Measurements from ENCODE around the gene BFSP1.

The BFSP1 gene

DNA sequence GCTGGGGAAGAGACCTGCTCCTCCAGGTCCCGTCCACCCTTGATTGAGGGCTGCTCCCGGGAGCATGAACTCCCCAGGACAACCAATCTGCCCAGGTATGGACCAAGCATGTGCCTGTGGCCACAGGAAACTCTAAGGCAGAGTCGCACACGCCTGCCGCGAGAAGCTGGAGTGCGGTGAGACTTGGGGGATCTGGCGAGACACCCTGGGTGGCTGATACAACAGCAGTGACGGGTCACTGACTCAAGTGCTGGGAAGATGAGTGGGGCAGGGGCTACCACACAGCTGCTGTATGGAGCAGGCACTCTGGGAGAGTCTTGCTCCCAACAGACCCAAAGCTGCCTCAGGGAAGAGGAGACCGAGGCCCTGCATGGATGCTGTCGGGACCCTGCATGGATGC, 40.1 kb downstream of the BFSP1 start:
- no peak overlapping the region for H3K4me3 ChIP-seq (ENCODE audit: control insufficient read depth, low read depth, low read length)
- TF ChIP-seq, protein P1, sequence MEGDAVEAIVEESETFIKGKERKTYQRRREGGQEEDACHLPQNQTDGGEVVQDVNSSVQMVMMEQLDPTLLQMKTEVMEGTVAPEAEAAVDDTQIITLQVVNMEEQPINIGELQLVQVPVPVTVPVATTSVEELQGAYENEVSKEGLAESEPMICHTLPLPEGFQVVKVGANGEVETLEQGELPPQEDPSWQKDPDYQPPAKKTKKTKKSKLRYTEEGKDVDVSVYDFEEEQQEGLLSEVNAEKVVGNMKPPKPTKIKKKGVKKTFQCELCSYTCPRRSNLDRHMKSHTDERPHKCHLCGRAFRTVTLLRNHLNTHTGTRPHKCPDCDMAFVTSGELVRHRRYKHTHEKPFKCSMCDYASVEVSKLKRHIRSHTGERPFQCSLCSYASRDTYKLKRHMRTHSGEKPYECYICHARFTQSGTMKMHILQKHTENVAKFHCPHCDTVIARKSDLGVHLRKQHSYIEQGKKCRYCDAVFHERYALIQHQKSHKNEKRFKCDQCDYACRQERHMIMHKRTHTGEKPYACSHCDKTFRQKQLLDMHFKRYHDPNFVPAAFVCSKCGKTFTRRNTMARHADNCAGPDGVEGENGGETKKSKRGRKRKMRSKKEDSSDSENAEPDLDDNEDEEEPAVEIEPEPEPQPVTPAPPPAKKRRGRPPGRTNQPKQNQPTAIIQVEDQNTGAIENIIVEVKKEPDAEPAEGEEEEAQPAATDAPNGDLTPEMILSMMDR (IDR thresholded peaks at IDR 0.05; ENCODE audit: control insufficient read depth, insufficient read depth, low read depth, low read length, missing control alignments): no peak
- no peak for DNase-seq (ENCODE audit: low read depth)

DNA sequence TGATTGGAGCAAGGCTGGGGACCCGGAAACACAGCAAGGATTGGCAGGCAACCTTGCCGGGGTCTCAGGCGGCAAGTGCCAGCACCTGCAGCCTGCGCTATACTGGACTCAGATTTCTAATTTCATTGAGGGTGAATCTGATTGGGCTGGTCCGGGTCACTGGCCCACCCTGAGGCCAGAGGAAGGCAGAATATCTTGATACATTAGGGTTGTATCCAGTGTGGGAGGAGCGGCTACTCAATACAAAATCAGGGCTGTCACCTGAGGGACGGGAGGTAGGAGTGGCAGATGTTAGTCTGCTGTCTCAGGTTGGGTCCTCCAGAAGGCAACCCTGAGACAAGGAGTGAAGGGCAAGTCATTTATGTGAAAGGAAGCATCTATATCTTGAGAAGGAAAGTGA, 40.7 kb downstream of the BFSP1 start:
- TF ChIP-seq, protein P1 (IDR thresholded peaks at IDR 0.05; ENCODE audit: control insufficient read depth, insufficient read depth, low read depth, low read length, missing control alignments): no peak
- no peak for DNase-seq (ENCODE audit: low read depth)
- H3K4me3 ChIP-seq (ENCODE audit: control insufficient read depth, low read depth, low read length): no peak overlapping the region

DNA sequence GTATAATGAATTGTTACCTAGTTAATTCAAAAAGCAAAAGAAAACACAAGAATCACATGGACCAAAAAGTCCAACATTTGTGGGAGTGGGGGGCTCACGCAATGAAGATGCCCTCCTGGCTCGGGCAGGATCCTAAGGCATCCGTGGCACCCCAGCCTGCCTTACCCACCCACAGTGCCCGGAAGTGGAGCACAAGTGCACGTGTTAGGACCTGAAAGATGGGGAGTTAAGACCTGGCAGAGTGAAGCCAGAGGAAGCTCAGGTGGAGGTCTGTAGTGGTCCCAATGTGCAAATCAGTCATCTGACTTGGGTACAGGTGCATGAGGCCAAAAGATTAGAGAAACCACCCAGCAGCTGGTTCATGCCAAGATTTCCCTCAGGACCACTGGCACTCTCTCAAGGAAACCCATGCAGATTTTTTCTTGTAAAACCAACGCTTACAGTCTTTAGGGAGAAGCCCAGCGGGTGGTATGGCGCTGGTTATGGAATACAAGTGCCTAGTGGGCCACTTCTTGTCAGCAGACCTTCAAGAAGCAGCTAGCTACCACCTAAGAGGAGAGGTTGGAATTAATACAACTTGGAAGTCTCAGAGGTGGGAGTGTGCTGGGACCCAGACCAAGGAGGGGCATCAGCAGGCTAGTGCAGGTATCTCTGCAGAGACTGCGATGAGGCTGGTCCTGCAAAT, 42.1 kb downstream of the BFSP1 start:
- TF ChIP-seq, protein P1 (IDR thresholded peaks at IDR 0.05; ENCODE audit: control insufficient read depth, insufficient read depth, low read depth, low read length, missing control alignments): no peak
- DNase-seq (ENCODE audit: low read depth): no peak
- no peak overlapping the region for H3K4me3 ChIP-seq (ENCODE audit: control insufficient read depth, low read depth, low read length)

DNA sequence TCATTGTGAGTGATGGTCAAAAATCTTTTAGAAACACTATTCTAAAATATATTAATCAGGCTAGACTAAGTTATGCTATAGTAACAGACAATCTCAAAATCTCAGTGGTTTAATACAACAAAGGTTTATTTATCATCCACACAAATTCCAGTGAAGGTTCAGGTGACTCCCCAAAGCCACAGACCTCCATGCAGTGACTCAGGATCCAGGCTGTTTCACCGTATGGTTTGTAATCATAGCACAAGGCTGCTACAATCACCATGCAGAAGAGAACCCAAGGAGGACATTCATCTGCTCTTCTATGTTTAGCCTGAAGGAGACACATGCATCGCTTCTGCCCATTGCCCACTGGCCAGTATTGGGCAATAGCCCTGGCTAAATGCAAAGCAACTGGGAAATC, 46.2 kb downstream of the BFSP1 start:
- DNase-seq (ENCODE audit: low read depth): no peak
- H3K4me3 ChIP-seq (ENCODE audit: control insufficient read depth, low read depth, low read length): no peak overlapping the region
- TF ChIP-seq, protein P1 (IDR thresholded peaks at IDR 0.05; ENCODE audit: control insufficient read depth, insufficient read depth, low read depth, low read length, missing control alignments): no peak

DNA sequence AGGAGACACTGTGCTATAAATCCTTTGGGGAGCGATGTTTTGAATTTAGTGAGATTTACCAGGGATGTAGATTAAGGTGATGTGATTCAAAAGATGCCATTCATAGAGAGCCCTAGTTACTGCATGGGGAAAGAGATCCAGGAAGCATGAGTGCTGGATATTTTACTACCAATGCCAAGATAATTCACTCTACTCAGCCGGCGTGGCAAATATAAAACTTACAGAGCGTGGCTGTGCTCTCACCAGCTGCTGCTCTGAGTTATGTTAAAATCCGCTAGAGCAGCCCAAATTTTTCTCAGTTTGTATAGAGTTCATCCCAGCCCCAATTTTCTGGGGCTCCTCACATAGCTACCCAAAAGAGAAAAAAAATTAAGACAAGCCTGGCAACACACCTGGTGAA, 48.6 kb downstream of the BFSP1 start:
- no peak overlapping the region for H3K4me3 ChIP-seq (ENCODE audit: control insufficient read depth, low read depth, low read length)
- DNase-seq (ENCODE audit: low read depth): no peak
- TF ChIP-seq, protein P1 (IDR thresholded peaks at IDR 0.05; ENCODE audit: control insufficient read depth, insufficient read depth, low read depth, low read length, missing control alignments): no peak

DNA sequence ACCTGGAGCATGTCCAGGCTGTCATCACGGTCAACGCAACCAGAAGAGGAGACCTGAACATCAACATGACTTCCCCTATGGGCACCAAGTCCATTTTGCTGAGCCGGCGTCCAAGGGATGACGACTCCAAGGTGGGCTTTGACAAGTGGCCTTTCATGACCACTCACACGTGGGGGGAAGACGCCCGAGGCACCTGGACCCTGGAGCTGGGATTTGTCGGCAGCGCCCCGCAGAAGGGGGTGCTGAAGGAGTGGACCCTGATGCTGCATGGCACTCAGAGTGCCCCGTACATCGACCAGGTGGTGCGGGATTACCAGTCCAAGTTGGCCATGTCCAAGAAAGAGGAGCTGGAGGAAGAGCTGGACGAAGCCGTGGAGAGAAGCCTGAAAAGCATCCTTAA, 49.5 kb downstream of the BFSP1 start:
- no peak for DNase-seq (ENCODE audit: low read depth)
- TF ChIP-seq, protein P1 (IDR thresholded peaks at IDR 0.05; ENCODE audit: control insufficient read depth, insufficient read depth, low read depth, low read length, missing control alignments): no peak
- no peak overlapping the region for H3K4me3 ChIP-seq (ENCODE audit: control insufficient read depth, low read depth, low read length)

All from AG09309 (cell line).